H1 (cell line): ENCODE measurements around the gene TK2. TPM values are rescaled to one million over a fixed set of nuclear protein-coding genes. Genes with fewer than 3 reads are reported as not detected.

Source experiments
- CTCF ChIA-PET: fragments of 300-600 bp; sonication (Branson Sonifier 250); formaldehyde crosslinking; loops from one replicate; lab custom pipeline; 2021; ENCODE audit not compliant: partially characterized antibody; lab: Charles Lee
- POLR2A ChIA-PET: fragments of 300-600 bp; sonication (Branson Sonifier 250); formaldehyde crosslinking; loops from one replicate; lab custom pipeline; 2021; ENCODE audit warnings: inconsistent platforms; ENCODE audit not compliant: partially characterized antibody; lab: Charles Lee
- DNase-seq, 2 experiments: peaks; one replicate each; pipeline versions ENCODE4 v3.0.0 to v3.0.0-alpha.2; 2010 to 2022; ENCODE audit warnings: low spot score in 2 of 2, low read depth in 1 of 2, mixed read lengths in 1 of 2
- FAIRE-seq: peaks from 2 replicates; lab custom pipeline; 2011; peaks lifted over from hg19 to GRCh38; lab: Jason Lieb, UNC
- H2AFZ ChIP-seq: 2 replicates; pipeline ENCODE4 v1.8.1; 2012; ENCODE audit warnings: low read length, inconsistent platforms
- H2AK5ac ChIP-seq: 2 replicates; pipeline ENCODE4 v1.6.1; 2013; ENCODE audit warnings: low read depth, low read length
- H2BK120ac ChIP-seq: replicated peaks from 2 replicates; pipeline ENCODE3; 2013; ENCODE audit warnings: low read depth, low read length, inconsistent platforms
- H2BK12ac ChIP-seq: 2 replicates; pipeline ENCODE4 v1.6.1; 2013; ENCODE audit warnings: low read depth, low read length
- H2BK15ac ChIP-seq: 2 replicates; pipeline ENCODE4 v1.6.1; 2013; ENCODE audit warnings: low read length
- H2BK20ac ChIP-seq: 2 replicates; pipeline ENCODE4 v1.6.1; 2013; ENCODE audit warnings: low read length
- H2BK5ac ChIP-seq: 2 replicates; pipeline ENCODE4 v1.6.1; 2013; ENCODE audit warnings: low read depth, low read length
- H3K14ac ChIP-seq: 2 replicates; pipeline ENCODE4 v1.6.1; 2013; ENCODE audit warnings: inconsistent platforms; ENCODE audit not compliant: insufficient read length
- H3K18ac ChIP-seq: 2 replicates; pipeline ENCODE4 v1.6.1; 2013; ENCODE audit warnings: low read length; ENCODE audit errors: extremely low read depth
- H3K23ac ChIP-seq: 2 replicates; pipeline ENCODE4 v1.6.1; 2013; ENCODE audit warnings: inconsistent platforms; ENCODE audit not compliant: insufficient read length
- H3K23me2 ChIP-seq: 2 replicates; pipeline ENCODE4 v1.6.1; 2013; ENCODE audit warnings: low read depth, low read length
- H3K27ac ChIP-seq: 2 replicates; pipeline ENCODE4 v1.6.1; 2011; ENCODE audit warnings: low read depth, low read length, inconsistent platforms
- H3K27me3 ChIP-seq, 4 experiments: replicated peaks in 1 of 4; 1 replicate in 1 of 4; 2 replicates in 3 of 4; pipeline versions ENCODE4 v1.6.1 to v1.8.1; 2011 to 2013; ENCODE audit warnings: low read length in 3 of 4, mild to moderate bottlenecking in 3 of 4, inconsistent platforms in 2 of 4, mixed read lengths in 2 of 4, moderate library complexity in 1 of 4; ENCODE audit not compliant: control insufficient read depth in 3 of 4, insufficient read depth in 3 of 4; ENCODE audit errors: extremely low read depth in 1 of 4
- H3K36me3 ChIP-seq, 4 experiments: 2 replicates each; pipeline versions ENCODE4 v1.6.1 to v1.8.1; 2011 to 2013; ENCODE audit warnings: mild to moderate bottlenecking in 4 of 4, low read length in 3 of 4, moderate library complexity in 2 of 4, control low read depth in 1 of 4, inconsistent platforms in 1 of 4; ENCODE audit not compliant: insufficient read depth in 4 of 4, control insufficient read depth in 2 of 4
- H3K4ac ChIP-seq: replicated peaks from 2 replicates; pipeline ENCODE3; 2013; ENCODE audit warnings: low read length, low read depth, mixed read lengths, inconsistent platforms; ENCODE audit not compliant: insufficient read length
- H3K4me1 ChIP-seq, 4 experiments: replicated peaks in 1 of 4; 1 replicate in 1 of 4; 2 replicates in 3 of 4; pipeline versions ENCODE4 v1.6.1 to v1.8.1; 2011 to 2013; ENCODE audit warnings: low read length in 3 of 4, inconsistent platforms in 2 of 4, mixed read lengths in 1 of 4; ENCODE audit not compliant: insufficient read depth in 4 of 4, control insufficient read depth in 3 of 4
- H3K4me2 ChIP-seq, 2 experiments: 2 replicates each; pipeline versions ENCODE4 v1.6.1 to v1.8.1; 2011 to 2013; ENCODE audit warnings: low read depth in 2 of 2, low read length in 2 of 2, control low read depth in 1 of 2, inconsistent platforms in 1 of 2, mild to moderate bottlenecking in 1 of 2; ENCODE audit not compliant: insufficient read depth in 1 of 2
- H3K4me3 ChIP-seq, 4 experiments: fragments of 200-600, 300-600 bp in 1 of 4; sonication (generic), shearing (Covaris generic), sonication (Bioruptor Twin) in 1 of 4; 2 replicates each; pipeline versions ENCODE4 v1.5.1 to v1.8.1; 2011 to 2016; ENCODE audit warnings: low read length in 4 of 4, low read depth in 3 of 4, control low read depth in 2 of 4, inconsistent platforms in 2 of 4, mild to moderate bottlenecking in 2 of 4, mixed read lengths in 1 of 4, moderate library complexity in 1 of 4; ENCODE audit not compliant: insufficient read depth in 2 of 4; ENCODE audit errors: extremely low read depth in 1 of 4
- H3K56ac ChIP-seq: replicated peaks from 2 replicates; pipeline ENCODE3; 2013; ENCODE audit warnings: low read depth, mild to moderate bottlenecking, mixed read lengths, low read length, inconsistent platforms; ENCODE audit not compliant: insufficient read length
- H3K79me1 ChIP-seq: 2 replicates; pipeline ENCODE4 v1.6.1; 2013; ENCODE audit warnings: low read depth, low read length, control low read depth
- H3K79me2 ChIP-seq, 2 experiments: 2 replicates each; pipeline versions ENCODE4 v1.6.1 to v1.8.1; 2012 to 2013; ENCODE audit warnings: low read length in 2 of 2, mild to moderate bottlenecking in 2 of 2, inconsistent platforms in 1 of 2; ENCODE audit not compliant: insufficient read depth in 2 of 2, control insufficient read depth in 1 of 2
- H3K9ac ChIP-seq, 4 experiments: replicated peaks in 1 of 4; 1 replicate in 1 of 4; 2 replicates in 3 of 4; pipeline versions ENCODE4 v1.6.1 to v1.8.1; 2011 to 2013; ENCODE audit warnings: low read depth in 3 of 4, low read length in 3 of 4, control low read depth in 2 of 4, mild to moderate bottlenecking in 2 of 4, moderate library complexity in 2 of 4, inconsistent platforms in 1 of 4; ENCODE audit errors: extremely low read depth in 1 of 4
- H3K9me3 ChIP-seq, 2 experiments: 2 replicates each; pipeline versions ENCODE4 v1.6.1 to v1.8.1; 2012 to 2013; ENCODE audit warnings: mild to moderate bottlenecking in 2 of 2, moderate library complexity in 2 of 2, control low read depth in 1 of 2, inconsistent platforms in 1 of 2, low read depth in 1 of 2, low read length in 1 of 2, mixed read lengths in 1 of 2; ENCODE audit not compliant: insufficient read depth in 2 of 2
- H4K20me1 ChIP-seq, 2 experiments: replicated peaks in 1 of 2; 2 replicates each; pipeline versions ENCODE3 to v1.8.1; 2011 to 2013; ENCODE audit warnings: inconsistent platforms in 2 of 2, low read length in 2 of 2, mild to moderate bottlenecking in 1 of 2; ENCODE audit not compliant: insufficient read depth in 2 of 2, control insufficient read depth in 1 of 2
- H4K5ac ChIP-seq: 2 replicates; pipeline ENCODE4 v1.6.1; 2013; ENCODE audit warnings: low read length, low read depth, mixed read lengths, inconsistent platforms; ENCODE audit not compliant: insufficient read length
- H4K8ac ChIP-seq: 2 replicates; pipeline ENCODE4 v1.8.0; 2013; ENCODE audit warnings: mild to moderate bottlenecking, moderate library complexity, low read length, inconsistent platforms; ENCODE audit not compliant: insufficient read depth; ENCODE audit errors: extremely low read depth
- H4K91ac ChIP-seq: replicated peaks from 2 replicates; pipeline ENCODE3; 2013; ENCODE audit warnings: low read length, mixed read lengths, inconsistent platforms; ENCODE audit not compliant: insufficient read length
- CHD2 ChIP-seq: IDR thresholded peaks from 2 replicates; pipeline ENCODE4 v1.6.1; 2012; ENCODE audit warnings: low read length, improper control_type of control experiment
- E2F6 ChIP-seq: IDR thresholded peaks from 2 replicates; pipeline ENCODE4 v1.6.1; 2012; ENCODE audit warnings: inconsistent platforms
- HDAC6 ChIP-seq: IDR thresholded peaks from one replicate; pipeline ENCODE4 v1.7.1; 2012; ENCODE audit warnings: low read depth, mild to moderate bottlenecking, inconsistent platforms, low read length, moderate library complexity
- SIRT6 ChIP-seq: IDR thresholded peaks from one replicate; pipeline ENCODE4 v1.7.1; 2012; ENCODE audit warnings: low read length, inconsistent platforms
- SP4 ChIP-seq: IDR thresholded peaks from 2 replicates; pipeline ENCODE4 v1.6.1; 2012; ENCODE audit warnings: low read length, inconsistent platforms
- WGBS, 2 experiments: shearing (Covaris generic) in 1 of 2; methylation state at CpG; one replicate each; pipeline versions ENCODE4 v1.1.6 to v1.1.7; 2013 to 2015; ENCODE audit warnings: low lambda C conversion rate in 2 of 2, mixed read lengths in 2 of 2, inconsistent platforms in 1 of 2, low coverage in 1 of 2, missing lambda C conversion rate in 1 of 2; ENCODE audit not compliant: insufficient replicate concordance in 2 of 2, insufficient coverage in 1 of 2, insufficient read length in 1 of 2; ENCODE audit errors: extremely low coverage in 1 of 2, missing lambda C conversion rate in 1 of 2; 5-methylcytosine and 5-hydroxymethylcytosine counted together
- polyA plus RNA-seq, 7 experiments: library from polyadenylated mRNA; depleted of rRNA in 3 of 7; stranded (reverse) in 5 of 7; unstranded in 2 of 7; fragments of >200 nt in 5 of 7; fragments of 200-250 nt in 2 of 7; gene quantifications; 1 replicate in 5 of 7; 2 replicates in 1 of 7; 4 replicates in 1 of 7; pipeline versions ENCODE4 v1.2.1 to v1.2.3, GENCODE V29; 2011 to 2013; ENCODE audit warnings: missing spikeins in 2 of 7, mixed read lengths in 2 of 7
- total RNA-seq: library from RNA; stranded (reverse); fragmentation: NEBNext Ultra II Directional; extraction: Animal tissue kit (Norgen Biotek cat#: 25700); gene quantifications from 2 replicates; pipeline ENCODE4 v1.2.1, GENCODE V29; 2021

Gene TK2
- total and polyA plus RNA-seq, 2 of the 8 experiments (the other 6 are each of a cell fraction or from before 2014, with no cell fraction given): 2.7 to 3.6 TPM

GRCh38 chr16:66507731-66508239 lies 42.1 kb downstream of the TK2 start:
- no peaks in the 10 kb centered on the region for H3K23me2 ChIP-seq
- H3K14ac ChIP-seq: no peak overlapping the region
- no peak overlapping the region for H3K23ac ChIP-seq
- H4K5ac ChIP-seq: no peak overlapping the region
- FAIRE-seq (no peak), DNase-seq (no peak)
- no peaks in the 10 kb centered on the region for H3K79me2 ChIP-seq
- ChIA-PET POLR2A (interaction anchor here (0.6 kb wide), 2 partner anchors 94 to 176 kb away, joined by 3 read pairs; no protein-coding TSS in a partner anchor), CTCF (interaction anchor here (0.6 to 2.6 kb wide), 9 partner anchors 9 to 342 kb away, joined by 3 to 8 read pairs (median 4); no protein-coding TSS in a partner anchor)
- no peak overlapping the region for H2BK15ac ChIP-seq
- no peaks in the 10 kb centered on the region for H4K20me1 ChIP-seq
- WGBS, 2 experiments: 87% methylated on average over 4 of the region's 4 CpGs; no CpG with 5 or more reads in 1 of the 2 experiments
- H3K9ac ChIP-seq: no peak overlapping the region
- no peak overlapping the region for H3K27ac ChIP-seq
- H3K36me3 ChIP-seq: no peaks in the 10 kb centered on the region
- no peak overlapping the region for H3K4me3 ChIP-seq
- no peak overlapping the region for H2BK12ac ChIP-seq
- H3K4me2 ChIP-seq: no peak overlapping the region
- H2BK120ac ChIP-seq: no peak overlapping the region
- no peak overlapping the region for H2BK5ac ChIP-seq
- no peaks in the 10 kb centered on the region for H3K27me3 ChIP-seq
- no peaks in the 10 kb centered on the region for H3K79me1 ChIP-seq
- H4K91ac ChIP-seq: no peak overlapping the region
- no peak overlapping the region for H3K4ac ChIP-seq
- H2BK20ac ChIP-seq: no peak overlapping the region
- H3K18ac ChIP-seq: no peak overlapping the region
- peaks cover 8 to 18% (median 13%) of the 10 kb centered on the region in 4 experiments; a peak in 6 of 7 replicates for H3K4me1 ChIP-seq
- no peak overlapping the region for H2AFZ ChIP-seq
- no peak overlapping the region for H3K56ac ChIP-seq
- no peak overlapping the region for H4K8ac ChIP-seq
- H3K9me3 ChIP-seq: no peaks in the 10 kb centered on the region
- TF ChIP-seq SIRT6: no peak
- no peak for TF ChIP-seq HDAC6
- no peak for TF ChIP-seq E2F6
- no peak for TF ChIP-seq CHD2
- TF ChIP-seq SP4: no peak
- H2AK5ac ChIP-seq: no peak overlapping the region
